LNCAP (cell line): ENCODE measurements around the gene LZIC.

Source experiments
- TF ChIP-seq, protein P1 (sequence below): fragments of 450-650 bp; IDR thresholded peaks from 2 replicates; pipeline ENCODE4 v1.5.1; 2017; ENCODE audit warnings: mild to moderate bottlenecking

The LZIC gene

DNA sequence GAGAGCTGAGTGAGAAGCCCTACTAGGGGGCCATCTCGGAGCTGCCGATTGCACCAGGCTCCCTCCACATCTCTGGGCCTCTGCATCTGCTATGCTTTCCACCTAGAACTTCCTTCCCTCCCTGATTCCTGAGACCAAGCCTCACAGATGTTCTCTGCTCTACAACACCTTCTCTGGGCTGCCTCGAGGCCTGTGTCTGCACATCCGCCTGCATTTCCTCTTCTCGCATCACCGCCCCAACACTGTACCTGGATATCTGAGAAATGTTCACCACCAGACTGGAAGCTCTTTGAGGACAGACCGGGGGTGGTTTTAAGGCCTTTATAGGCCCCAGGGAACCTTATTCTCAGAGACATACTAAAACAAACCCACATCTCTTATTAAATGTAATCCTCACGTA is 53.8 kb downstream of the LZIC start:
- TF ChIP-seq, protein P1, sequence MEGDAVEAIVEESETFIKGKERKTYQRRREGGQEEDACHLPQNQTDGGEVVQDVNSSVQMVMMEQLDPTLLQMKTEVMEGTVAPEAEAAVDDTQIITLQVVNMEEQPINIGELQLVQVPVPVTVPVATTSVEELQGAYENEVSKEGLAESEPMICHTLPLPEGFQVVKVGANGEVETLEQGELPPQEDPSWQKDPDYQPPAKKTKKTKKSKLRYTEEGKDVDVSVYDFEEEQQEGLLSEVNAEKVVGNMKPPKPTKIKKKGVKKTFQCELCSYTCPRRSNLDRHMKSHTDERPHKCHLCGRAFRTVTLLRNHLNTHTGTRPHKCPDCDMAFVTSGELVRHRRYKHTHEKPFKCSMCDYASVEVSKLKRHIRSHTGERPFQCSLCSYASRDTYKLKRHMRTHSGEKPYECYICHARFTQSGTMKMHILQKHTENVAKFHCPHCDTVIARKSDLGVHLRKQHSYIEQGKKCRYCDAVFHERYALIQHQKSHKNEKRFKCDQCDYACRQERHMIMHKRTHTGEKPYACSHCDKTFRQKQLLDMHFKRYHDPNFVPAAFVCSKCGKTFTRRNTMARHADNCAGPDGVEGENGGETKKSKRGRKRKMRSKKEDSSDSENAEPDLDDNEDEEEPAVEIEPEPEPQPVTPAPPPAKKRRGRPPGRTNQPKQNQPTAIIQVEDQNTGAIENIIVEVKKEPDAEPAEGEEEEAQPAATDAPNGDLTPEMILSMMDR, result no peak

- TF ChIP-seq, protein P1, result no peak
These were observed 54.3 kb downstream of the LZIC start for GRCh38 chr1:9888886-9889285.

DNA sequence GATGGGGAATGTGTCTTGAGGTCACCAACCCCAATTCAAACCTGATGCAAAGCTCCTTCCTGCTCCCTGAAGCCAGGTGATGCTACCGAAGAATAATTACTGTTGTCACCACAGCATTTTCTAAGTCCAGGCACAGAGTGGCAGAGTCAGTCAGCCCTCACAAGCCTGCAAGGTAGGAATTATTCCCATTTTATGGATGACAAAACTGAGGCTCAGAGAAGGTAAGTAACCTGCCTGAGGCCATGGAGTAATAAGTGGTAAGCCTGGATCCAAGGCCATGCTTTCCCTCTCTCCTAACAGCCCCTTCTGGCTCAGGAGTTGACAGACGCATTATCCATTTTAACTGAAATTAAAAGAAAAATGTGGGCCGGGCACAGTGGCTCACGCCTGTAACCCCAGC is 56.1 kb downstream of the LZIC start:
- TF ChIP-seq, protein P1, result no peak

DNA sequence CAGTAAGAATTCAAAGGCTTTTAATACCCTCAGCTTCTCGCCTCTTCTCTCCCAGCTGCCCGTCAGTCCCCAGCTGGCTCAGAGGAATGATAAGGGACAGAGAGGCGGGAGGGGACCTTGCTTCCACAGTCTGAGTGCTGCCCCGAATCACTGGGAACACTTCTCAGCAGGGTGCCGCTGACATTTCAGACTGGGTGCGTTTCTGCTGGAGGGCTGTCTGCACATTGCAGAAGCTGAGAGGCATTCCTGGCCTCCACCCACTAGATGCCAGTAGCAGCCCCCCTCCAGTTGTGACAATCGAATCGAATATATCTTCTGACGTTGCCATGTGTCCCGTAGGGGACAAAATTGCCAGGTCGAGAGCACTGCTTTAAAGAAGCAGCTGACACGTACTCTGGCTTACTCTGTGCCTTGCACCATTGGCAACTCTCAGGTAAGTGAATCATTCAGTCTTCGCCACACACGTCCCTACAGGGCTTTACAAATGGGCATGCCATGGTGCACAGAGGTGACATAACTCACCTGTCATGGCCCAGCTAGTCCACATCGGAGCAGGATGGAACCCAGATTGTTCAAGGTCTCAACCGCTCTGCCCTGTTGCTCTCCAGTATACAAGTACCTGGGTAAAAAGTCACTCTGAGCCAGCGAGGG is 57.0 kb downstream of the LZIC start:
- TF ChIP-seq, protein P1, result no peak

GRCh38 chr1:9884805-9885204 is 58.4 kb downstream of the LZIC start:
- TF ChIP-seq, protein P1, result no peak

DNA sequence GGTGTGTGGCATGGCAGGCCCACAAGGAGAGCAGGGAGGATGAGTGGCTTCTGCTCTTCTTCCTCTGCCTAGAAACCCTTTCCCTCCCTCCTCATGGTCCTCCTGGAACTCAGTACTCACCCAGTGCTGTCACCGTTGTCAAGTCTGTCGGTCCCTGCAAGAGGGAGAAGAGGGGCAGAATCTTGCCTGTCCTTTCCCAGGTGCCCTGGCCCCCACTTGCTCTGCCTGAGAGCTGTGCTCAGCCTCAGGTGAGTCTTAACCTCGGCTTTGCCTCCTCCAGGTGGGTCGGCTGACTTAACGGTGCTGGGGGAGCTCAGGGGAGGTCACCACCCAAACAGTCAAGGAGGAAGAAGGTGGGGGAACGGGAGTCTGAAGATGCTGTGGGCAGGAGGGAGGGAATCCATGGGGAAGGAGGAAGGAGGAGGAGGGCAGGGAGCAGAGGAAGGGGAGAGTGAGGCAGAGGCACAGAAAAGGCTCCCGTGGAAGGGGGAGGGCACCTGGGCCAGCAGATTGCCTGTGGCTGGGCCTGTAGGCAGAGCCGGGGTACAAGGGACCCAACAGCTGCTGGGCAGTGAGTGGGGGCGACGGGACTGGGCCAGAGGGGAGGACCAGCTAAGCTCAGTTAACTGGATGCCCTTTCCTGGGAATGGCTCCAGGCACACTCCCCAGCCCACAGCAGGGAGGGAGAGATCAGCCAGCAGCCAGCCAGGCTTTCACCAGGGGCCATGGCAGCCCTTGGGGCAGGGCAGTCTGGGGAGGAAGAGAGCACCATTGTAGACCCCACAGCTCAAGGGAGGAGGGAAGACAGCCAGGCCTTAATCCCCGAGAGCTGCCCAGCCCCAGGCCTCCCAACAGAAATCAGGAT is 59.4 kb downstream of the LZIC start:
- TF ChIP-seq, protein P1, result no peak

- TF ChIP-seq, protein P1, result no peak
These were observed 60.3 kb downstream of the LZIC start for GRCh38 chr1:9882945-9883303.
